SU-DHL-6 (cell line): ENCODE data around the gene AATK.

Experiments used
- H2AFZ ChIP-seq: fragments of 200-600 bp; sonication (generic); 2 replicates; pipeline ENCODE4 v1.6.1; 2014; ENCODE audit warnings: low read depth, mild to moderate bottlenecking, moderate library complexity, mixed read lengths, antibody characterized with exemption, low read length; ENCODE audit not compliant: severe bottlenecking
- H3F3A ChIP-seq: fragments of 200-600 bp; shearing (Covaris generic); 2 replicates; pipeline ENCODE4 v1.6.0; 2016; ENCODE audit warnings: antibody characterized with exemption, mild to moderate bottlenecking; ENCODE audit not compliant: insufficient read depth
- H3K27ac ChIP-seq: fragments of 200-600 bp; sonication (generic); 2 replicates; pipeline ENCODE4 v1.5.1; 2016; ENCODE audit warnings: low read depth, mild to moderate bottlenecking, low read length, moderate library complexity, mixed read lengths
- H3K27me3 ChIP-seq: fragments of 200-600 bp; sonication (generic), shearing (Covaris generic); 2 replicates; pipeline ENCODE4 v1.6.0; 2014; ENCODE audit warnings: mild to moderate bottlenecking, low read length
- H3K36me3 ChIP-seq: fragments of 200-600 bp; sonication (generic); 2 replicates; pipeline ENCODE4 v1.6.1; 2014; ENCODE audit warnings: mild to moderate bottlenecking, low read length, mixed read lengths
- H3K4me2 ChIP-seq: fragments of 300-600, 200-600 bp; shearing (Covaris generic), sonication (generic); 2 replicates; pipeline ENCODE4 v1.6.0; 2014; ENCODE audit warnings: low read length, low read depth, mild to moderate bottlenecking; ENCODE audit not compliant: poor library complexity, severe bottlenecking
- H3K4me3 ChIP-seq: fragments of 200-600 bp; sonication (generic); 2 replicates; pipeline ENCODE4 v1.5.1; 2014; ENCODE audit warnings: antibody characterized with exemption, low read length, mild to moderate bottlenecking, mixed read lengths; ENCODE audit not compliant: insufficient read depth, poor library complexity, severe bottlenecking
- H3K79me2 ChIP-seq: fragments of 200-600 bp; sonication (generic); 2 replicates; pipeline ENCODE4 v1.6.1; 2014; ENCODE audit warnings: mild to moderate bottlenecking, low read length, moderate library complexity; ENCODE audit not compliant: insufficient read depth
- H3K9ac ChIP-seq: fragments of 200-600 bp; sonication (generic); 2 replicates; pipeline ENCODE4 v1.7.0; 2014; ENCODE audit warnings: mild to moderate bottlenecking, low read length
- H3K9me2 ChIP-seq: fragments of 200-600 bp; sonication (generic); replicated peaks from 2 replicates; pipeline ENCODE4 v1.6.1; 2014; ENCODE audit warnings: low read length; ENCODE audit not compliant: insufficient read depth
- H3K9me3 ChIP-seq: fragments of 200-600 bp; sonication (generic); 2 replicates; pipeline ENCODE4 v1.6.1; 2014; ENCODE audit warnings: low read length, mixed read lengths; ENCODE audit not compliant: insufficient read depth
- H4K20me1 ChIP-seq: fragments of 200-600 bp; sonication (generic); 2 replicates; pipeline ENCODE4 v1.6.1; 2014; ENCODE audit warnings: low read depth, mild to moderate bottlenecking, antibody characterized with exemption, low read length, moderate library complexity, mixed read lengths
- CTCF ChIP-seq: fragments of 200-600 bp; sonication (generic); IDR thresholded peaks from one replicate; pipeline ENCODE4 v1.5.1; 2017; ENCODE audit warnings: antibody characterized with exemption, mild to moderate bottlenecking, low read length, moderate library complexity; ENCODE audit not compliant: insufficient read depth, poor library complexity, severe bottlenecking
- EZH2phosphoT487 ChIP-seq: fragments of 200-600 bp; sonication (generic), shearing (Covaris generic); conservative IDR thresholded peaks from 2 replicates; pipeline ENCODE4 v1.6.1; 2018; ENCODE audit warnings: mild to moderate bottlenecking, antibody characterized with exemption, low read length, moderate library complexity, mixed read lengths

AATK gene

GRCh38 chr17:81158688-81159590, 7.1 kb downstream of the AATK start:
- no peak overlapping the region for H3K9ac ChIP-seq
- H3K4me3 ChIP-seq, result no peak overlapping the region
- no peaks in the 10 kb centered on the region for H3K79me2 ChIP-seq
- no peaks in the 10 kb centered on the region for H4K20me1 ChIP-seq
- TF ChIP-seq EZH2phosphoT487 (no peak), CTCF (no peak)
- no peak overlapping the region for H3K4me2 ChIP-seq
- no peaks in the 10 kb centered on the region for H3K27me3 ChIP-seq
- H3K9me2 ChIP-seq, result no peaks in the 10 kb centered on the region
- no peak overlapping the region for H3K27ac ChIP-seq
- H3F3A ChIP-seq, result no peaks in the 10 kb centered on the region
- no peaks in the 10 kb centered on the region for H3K36me3 ChIP-seq
- H2AFZ ChIP-seq, result no peak overlapping the region
- no peaks in the 10 kb centered on the region for H3K9me3 ChIP-seq

GRCh38 chr17:81157848-81158687, 8.0 kb downstream of the AATK start:
- no peaks in the 10 kb centered on the region for H3K36me3 ChIP-seq
- H3K9me2 ChIP-seq, result no peaks in the 10 kb centered on the region
- H4K20me1 ChIP-seq, result no peaks in the 10 kb centered on the region
- no peaks in the 10 kb centered on the region for H3K79me2 ChIP-seq
- no peak overlapping the region for H3K9ac ChIP-seq
- no peaks in the 10 kb centered on the region for H3K27me3 ChIP-seq
- H2AFZ ChIP-seq, result no peak overlapping the region
- H3K4me2 ChIP-seq, result no peak overlapping the region
- H3K27ac ChIP-seq, result no peak overlapping the region
- H3K4me3 ChIP-seq, result no peak overlapping the region
- no peaks in the 10 kb centered on the region for H3F3A ChIP-seq
- TF ChIP-seq EZH2phosphoT487, result no peak
- TF ChIP-seq CTCF, result no peak
- no peaks in the 10 kb centered on the region for H3K9me3 ChIP-seq

- Histone ChIP-seq H3K27me3 (no peaks in the 10 kb centered on the region), H3K9me3 (no peaks in the 10 kb centered on the region), H3K79me2 (no peaks in the 10 kb centered on the region), H3K27ac (no peak overlapping the region), H3K4me2 (no peak overlapping the region), H4K20me1 (no peaks in the 10 kb centered on the region), H2AFZ (no peak overlapping the region), H3K9me2 (no peaks in the 10 kb centered on the region), H3F3A (no peaks in the 10 kb centered on the region), H3K9ac (no peak overlapping the region), H3K36me3 (no peaks in the 10 kb centered on the region), H3K4me3 (no peak overlapping the region)
- TF ChIP-seq CTCF, result no peak
- TF ChIP-seq EZH2phosphoT487, result no peak
Measured at GRCh38 chr17:81156866-81157805, 8.9 kb downstream of the AATK start.
